RPMI7951 (cell line): ENCODE measurements around the gene KRTCAP2. TPM values are rescaled to one million over a fixed set of nuclear protein-coding genes. Genes with fewer than 3 reads are reported as not detected.

Experiments
- total RNA-seq: library from RNA; depleted of rRNA; stranded (reverse); fragments of >200 nt; shearing (Covaris generic); gene quantifications from 2 replicates; pipeline ENCODE4 v1.2.3, GENCODE V29; 2014; rRNA removed

The KRTCAP2 gene
- total RNA-seq, 1 experiment from 2014 or later, result 172 TPM

Other genes starting within 250 kb of the KRTCAP2 start
- gene PMVK, start 236.6 kb downstream of the KRTCAP2 start, total RNA-seq, result 8.7 and 9.3 TPM in 2 replicates
- gene PBXIP1, start 217.2 kb downstream of the KRTCAP2 start, total RNA-seq, result 14.7 and 23.3 TPM in 2 replicates
- 16.1 and 18.4 TPM in 2 replicates for gene PYGO2, start 211.5 kb downstream of the KRTCAP2 start, total RNA-seq
- 111 and 115 TPM in 2 replicates for gene SHC1, start 202.6 kb downstream of the KRTCAP2 start, total RNA-seq
- 344 and 400 TPM in 2 replicates for gene CKS1B, start 198.6 kb downstream of the KRTCAP2 start, total RNA-seq
- gene FLAD1, start 190.0 kb downstream of the KRTCAP2 start, total RNA-seq, result 22.5 and 26.0 TPM in 2 replicates
- gene LENEP, start 179.7 kb downstream of the KRTCAP2 start, total RNA-seq, result 1.7 TPM in 1 of 2 replicates, not detected in the other
- gene ZBTB7B, start 170.5 kb downstream of the KRTCAP2 start, total RNA-seq, result 4.9 and 6.9 TPM in 2 replicates
- not detected in 2 replicates for gene DCST2, start 139.5 kb downstream of the KRTCAP2 start, total RNA-seq
- gene DCST1, start 139.5 kb downstream of the KRTCAP2 start, total RNA-seq, result not detected in 2 replicates
- 30.6 and 31.8 TPM in 2 replicates for gene ADAM15, start 122.0 kb downstream of the KRTCAP2 start, total RNA-seq
- 4.7 and 5.8 TPM in 2 replicates for gene EFNA4, start 109.6 kb downstream of the KRTCAP2 start, total RNA-seq
- gene EFNA3, start 94.5 kb downstream of the KRTCAP2 start, total RNA-seq, result 0.48 and 0.68 TPM in 2 replicates
- gene EFNA1, start 45.4 kb downstream of the KRTCAP2 start, total RNA-seq, result 0.59 and 2.5 TPM in 2 replicates
- 24.2 and 32.5 TPM in 2 replicates for gene SLC50A1, start 37.5 kb downstream of the KRTCAP2 start, total RNA-seq
- gene DPM3, start 32.8 kb downstream of the KRTCAP2 start, total RNA-seq, result 65.8 and 168 TPM in 2 replicates
- gene TRIM46, start 545 bp upstream of the KRTCAP2 start, total RNA-seq, result 2.3 and 2.9 TPM in 2 replicates
- gene THBS3, start 34.6 kb upstream of the KRTCAP2 start, total RNA-seq, result 4.1 and 8.1 TPM in 2 replicates
- gene MTX1, start 35.4 kb upstream of the KRTCAP2 start, total RNA-seq, result 88.3 and 97.7 TPM in 2 replicates
- 3.2 and 4.2 TPM in 2 replicates for gene ENTREP3, start 82.2 kb upstream of the KRTCAP2 start, total RNA-seq
- gene SCAMP3, start 89.1 kb upstream of the KRTCAP2 start, total RNA-seq, result 69.0 and 73.9 TPM in 2 replicates
- gene CLK2, start 100.2 kb upstream of the KRTCAP2 start, total RNA-seq, result 13.1 and 20.8 TPM in 2 replicates
- gene HCN3, start 104.2 kb upstream of the KRTCAP2 start, total RNA-seq, result 0.36 and 0.59 TPM in 2 replicates
- gene PKLR, start 128.1 kb upstream of the KRTCAP2 start, total RNA-seq, result not detected in 2 replicates
- 148 and 166 TPM in 2 replicates for gene FDPS, start 135.6 kb upstream of the KRTCAP2 start, total RNA-seq
- gene RUSC1, start 147.6 kb upstream of the KRTCAP2 start, total RNA-seq, result 25.1 and 26.2 TPM in 2 replicates